SH-SY5Y (cell line): ENCODE measurements around the gene OTOG.

Experiments
- GATA2 ChIP-seq: IDR thresholded peaks from 2 replicates; pipeline ENCODE4 v1.6.1; 2011; ENCODE audit warnings: mild to moderate bottlenecking, low read depth, low read length
- GATA3 ChIP-seq: IDR thresholded peaks from 2 replicates; pipeline ENCODE4 v1.6.1; 2011; ENCODE audit warnings: low read depth, mild to moderate bottlenecking, low read length, moderate library complexity

GRCh38 chr11:17572359-17572690 is 25.3 kb downstream of the OTOG start:
- TF ChIP-seq GATA3 = no peak
- TF ChIP-seq GATA2 = no peak
